Prostate gland (tissue), 2 donors: ENCODE results near the gene FAM110D.

Experiments used
- POLR2A ChIP-seq: fragments of 450-650 bp; IDR thresholded peaks from one replicate; pipeline ENCODE4 v1.6.1; 2016; ENCODE audit warnings: antibody characterized with exemption, mild to moderate bottlenecking
- TF ChIP-seq, protein P1 (sequence below), 4 experiments: fragments of 200-600 bp in 2 of 4; fragments of 450-650 bp in 2 of 4; sonication (generic) in 2 of 4; IDR thresholded peaks; 1 replicate in 3 of 4; 2 replicates in 1 of 4; pipeline ENCODE4 v1.5.1; 2016 to 2019; ENCODE audit warnings: antibody characterized with exemption in 4 of 4, mild to moderate bottlenecking in 2 of 4, moderate library complexity in 2 of 4

DNA sequence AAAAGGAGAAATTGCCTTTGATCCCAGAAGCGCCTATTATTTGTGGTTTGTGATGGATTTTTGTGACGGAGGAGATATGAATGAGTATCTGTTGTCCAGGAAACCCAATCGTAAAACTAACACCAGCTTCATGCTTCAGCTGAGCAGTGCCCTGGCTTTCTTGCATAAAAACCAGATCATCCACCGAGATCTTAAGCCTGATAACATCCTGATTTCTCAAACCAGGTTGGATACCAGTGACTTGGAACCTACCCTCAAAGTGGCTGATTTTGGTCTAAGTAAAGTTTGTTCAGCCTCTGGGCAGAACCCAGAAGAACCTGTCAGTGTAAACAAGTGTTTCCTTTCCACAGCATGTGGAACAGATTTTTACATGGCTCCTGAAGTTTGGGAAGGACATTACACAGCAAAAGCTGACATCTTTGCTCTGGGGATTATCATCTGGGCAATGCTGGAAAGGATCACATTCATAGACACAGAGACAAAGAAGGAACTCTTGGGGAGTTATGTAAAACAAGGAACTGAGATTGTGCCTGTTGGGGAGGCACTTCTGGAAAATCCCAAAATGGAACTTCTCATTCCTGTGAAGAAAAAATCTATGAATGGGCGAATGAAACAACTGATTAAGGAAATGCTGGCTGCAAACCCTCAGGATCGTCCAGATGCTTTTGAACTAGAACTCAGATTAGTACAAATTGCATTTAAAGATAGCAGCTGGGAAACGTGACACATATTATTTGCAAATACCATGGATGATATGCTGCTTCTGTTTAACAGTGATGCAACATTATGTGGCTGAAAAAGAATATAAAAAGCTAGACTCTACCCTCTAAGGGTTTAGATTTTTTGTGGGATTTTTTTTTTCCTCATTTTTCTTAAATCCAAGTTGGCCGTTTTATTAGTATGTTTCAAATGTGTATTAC is 36.8 kb upstream of the FAM110D start:
- TF ChIP-seq, protein P1, sequence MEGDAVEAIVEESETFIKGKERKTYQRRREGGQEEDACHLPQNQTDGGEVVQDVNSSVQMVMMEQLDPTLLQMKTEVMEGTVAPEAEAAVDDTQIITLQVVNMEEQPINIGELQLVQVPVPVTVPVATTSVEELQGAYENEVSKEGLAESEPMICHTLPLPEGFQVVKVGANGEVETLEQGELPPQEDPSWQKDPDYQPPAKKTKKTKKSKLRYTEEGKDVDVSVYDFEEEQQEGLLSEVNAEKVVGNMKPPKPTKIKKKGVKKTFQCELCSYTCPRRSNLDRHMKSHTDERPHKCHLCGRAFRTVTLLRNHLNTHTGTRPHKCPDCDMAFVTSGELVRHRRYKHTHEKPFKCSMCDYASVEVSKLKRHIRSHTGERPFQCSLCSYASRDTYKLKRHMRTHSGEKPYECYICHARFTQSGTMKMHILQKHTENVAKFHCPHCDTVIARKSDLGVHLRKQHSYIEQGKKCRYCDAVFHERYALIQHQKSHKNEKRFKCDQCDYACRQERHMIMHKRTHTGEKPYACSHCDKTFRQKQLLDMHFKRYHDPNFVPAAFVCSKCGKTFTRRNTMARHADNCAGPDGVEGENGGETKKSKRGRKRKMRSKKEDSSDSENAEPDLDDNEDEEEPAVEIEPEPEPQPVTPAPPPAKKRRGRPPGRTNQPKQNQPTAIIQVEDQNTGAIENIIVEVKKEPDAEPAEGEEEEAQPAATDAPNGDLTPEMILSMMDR (IDR thresholded peaks at IDR 0.05), result no peak
- TF ChIP-seq POLR2A, result no peak
